GM12891 (cell line): ENCODE measurements around the gene KCNK3.
A peak's percentile ranks its signal among the peaks of the same experiment; 100 is the strongest.
"Not testable (repeated sequence)": the region's sequence is repeated elsewhere in the genome, so short reads cannot be mapped to it uniquely, and the experiment has no call there.

Experiments
- DNase-seq: peaks from one replicate; pipeline ENCODE4 v3.0.0; 2011; ENCODE audit warnings: low spot score; ENCODE audit not compliant: insufficient read length
- FAIRE-seq: peaks from 2 replicates; lab custom pipeline; 2011; peaks lifted over from hg19 to GRCh38; lab: Jason Lieb, UNC
- PAX5 ChIP-seq: IDR thresholded peaks from 2 replicates; pipeline ENCODE4 v1.6.1; 2011; ENCODE audit warnings: low read length, moderate library complexity, mild to moderate bottlenecking; ENCODE audit not compliant: insufficient read depth, severe bottlenecking
- POLR2A ChIP-seq: IDR thresholded peaks from 2 replicates; pipeline ENCODE4 v1.6.1; 2011; ENCODE audit warnings: low read depth, low read length, control low read depth
- POLR2AphosphoS5 ChIP-seq: IDR thresholded peaks from 2 replicates; pipeline ENCODE4 v1.6.1; 2011; ENCODE audit warnings: low read depth, low read length, control low read depth
- POU2F2 ChIP-seq: IDR thresholded peaks from 2 replicates; pipeline ENCODE4 v1.6.1; 2011; ENCODE audit warnings: low read depth, mild to moderate bottlenecking, control low read depth, low read length, moderate library complexity
- SPI1 ChIP-seq: IDR thresholded peaks from 2 replicates; pipeline ENCODE4 v1.6.1; 2011; ENCODE audit warnings: low read depth, low read length, control low read depth
- TAF1 ChIP-seq: IDR thresholded peaks from 2 replicates; pipeline ENCODE4 v1.6.1; 2011; ENCODE audit warnings: low read depth, low read length, control low read depth

The KCNK3 gene

DNA sequence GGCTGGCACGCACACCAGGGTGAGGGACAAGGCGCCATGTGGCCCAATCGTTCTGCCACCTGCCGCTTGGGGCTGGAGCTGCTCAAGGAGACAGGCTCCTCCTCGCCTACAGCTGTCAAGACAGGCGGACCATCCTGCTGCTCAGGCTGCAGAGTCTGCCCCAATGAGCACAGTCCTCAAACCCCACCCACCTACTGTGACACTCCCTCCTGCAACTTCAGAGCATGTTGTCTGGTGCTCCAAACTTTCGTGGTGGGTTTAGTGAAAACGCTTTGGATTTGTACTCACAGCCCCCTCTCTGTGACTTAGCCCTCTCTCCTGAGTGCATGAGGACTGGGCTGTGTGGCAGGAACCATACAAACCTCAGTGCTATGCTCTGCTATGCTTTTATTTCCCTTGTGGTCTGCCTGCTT lies 48.4 kb downstream of the KCNK3 start:
- no peak for DNase-seq
- peak; percentile 51 for FAIRE-seq
- TF ChIP-seq TAF1 (no peak), POLR2AphosphoS5 (no peak), PAX5 (no peak), POU2F2 (no peak)

DNA sequence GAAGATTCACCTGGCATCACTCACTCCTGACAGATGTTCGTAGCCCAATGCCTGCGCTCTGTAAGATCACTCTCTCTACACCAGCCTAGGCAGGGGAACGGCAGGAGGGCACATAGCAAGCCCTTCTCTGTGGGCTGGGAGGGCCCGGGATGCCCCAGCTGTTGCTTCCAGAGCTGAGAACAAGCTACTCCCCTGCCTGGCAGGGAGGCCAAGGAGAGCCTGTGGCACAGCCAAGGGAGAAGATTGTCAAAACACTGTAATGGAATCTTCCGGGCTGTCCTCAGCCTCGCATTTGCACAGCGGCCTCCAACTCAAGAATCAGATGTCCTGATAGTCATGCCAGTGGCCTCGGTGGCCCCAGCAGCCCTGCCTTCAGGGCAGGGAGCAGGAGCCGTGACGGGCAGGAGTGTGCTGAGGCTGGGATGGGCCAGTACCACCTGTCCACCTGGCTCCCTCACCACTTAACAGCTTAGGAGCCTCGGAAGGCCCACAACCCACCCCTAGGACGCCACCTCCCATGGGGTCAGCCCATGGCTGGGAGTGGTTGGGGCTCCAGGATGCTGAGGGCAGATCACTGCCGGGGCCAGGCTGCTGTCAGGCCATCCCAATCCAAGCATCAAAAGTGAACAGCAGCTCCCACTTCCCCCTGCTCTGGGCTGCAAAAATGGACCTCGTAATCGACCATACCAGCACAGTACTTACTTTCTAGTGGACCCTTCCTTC lies 49.7 kb downstream of the KCNK3 start:
- TF ChIP-seq TAF1: no peak
- no peak for TF ChIP-seq POU2F2
- TF ChIP-seq PAX5: no peak
- TF ChIP-seq POLR2A: no peak
- TF ChIP-seq POLR2AphosphoS5: no peak
- no peak for TF ChIP-seq SPI1
- no peak for DNase-seq
- no peak for FAIRE-seq

DNA sequence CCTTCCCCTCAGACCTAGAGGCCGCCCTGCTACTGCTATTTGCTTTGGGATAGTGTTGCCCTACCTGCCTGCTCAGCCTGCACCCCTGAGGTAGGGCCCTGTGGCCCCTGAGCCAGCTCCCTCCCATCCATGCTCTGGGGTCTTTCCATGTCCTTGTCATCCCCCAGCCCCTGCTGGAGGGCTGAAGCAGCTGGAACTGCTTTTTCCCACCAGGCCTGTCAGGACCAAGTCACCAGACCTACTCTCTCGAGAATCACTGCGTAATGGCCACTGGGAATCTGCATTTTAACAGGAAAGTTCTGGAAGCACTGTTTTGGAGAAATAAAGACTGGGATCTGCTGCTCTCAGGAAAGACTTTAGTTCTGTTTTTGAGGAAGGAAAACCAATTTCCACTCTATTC lies 51.3 kb downstream of the KCNK3 start:
- FAIRE-seq (no peak), DNase-seq (no peak)
- no peak for TF ChIP-seq SPI1

DNA sequence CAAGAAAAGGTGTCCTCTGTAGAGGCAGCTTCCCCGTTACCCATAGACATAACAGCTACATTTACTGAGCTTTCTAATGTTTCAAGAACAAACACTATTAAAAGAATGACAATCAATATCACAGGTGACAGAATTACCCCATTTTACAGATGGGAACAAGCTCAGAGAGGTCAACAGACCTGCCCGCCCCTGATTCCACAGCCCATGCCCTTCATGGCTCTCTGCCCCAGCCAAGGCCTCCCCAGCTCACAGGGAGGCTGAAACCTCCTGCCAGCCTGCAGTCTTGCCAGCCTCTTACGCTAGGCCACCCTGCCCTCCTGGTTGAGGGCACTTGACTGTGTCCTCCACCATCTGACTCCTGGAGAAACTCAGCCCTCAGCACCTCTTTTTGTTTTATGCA lies 52.4 kb downstream of the KCNK3 start:
- FAIRE-seq (no peak), DNase-seq (no peak)
- TF ChIP-seq SPI1 (no peak), POU2F2 (no peak), TAF1 (no peak), POLR2AphosphoS5 (no peak), POLR2A (no peak), PAX5 (no peak)

DNA sequence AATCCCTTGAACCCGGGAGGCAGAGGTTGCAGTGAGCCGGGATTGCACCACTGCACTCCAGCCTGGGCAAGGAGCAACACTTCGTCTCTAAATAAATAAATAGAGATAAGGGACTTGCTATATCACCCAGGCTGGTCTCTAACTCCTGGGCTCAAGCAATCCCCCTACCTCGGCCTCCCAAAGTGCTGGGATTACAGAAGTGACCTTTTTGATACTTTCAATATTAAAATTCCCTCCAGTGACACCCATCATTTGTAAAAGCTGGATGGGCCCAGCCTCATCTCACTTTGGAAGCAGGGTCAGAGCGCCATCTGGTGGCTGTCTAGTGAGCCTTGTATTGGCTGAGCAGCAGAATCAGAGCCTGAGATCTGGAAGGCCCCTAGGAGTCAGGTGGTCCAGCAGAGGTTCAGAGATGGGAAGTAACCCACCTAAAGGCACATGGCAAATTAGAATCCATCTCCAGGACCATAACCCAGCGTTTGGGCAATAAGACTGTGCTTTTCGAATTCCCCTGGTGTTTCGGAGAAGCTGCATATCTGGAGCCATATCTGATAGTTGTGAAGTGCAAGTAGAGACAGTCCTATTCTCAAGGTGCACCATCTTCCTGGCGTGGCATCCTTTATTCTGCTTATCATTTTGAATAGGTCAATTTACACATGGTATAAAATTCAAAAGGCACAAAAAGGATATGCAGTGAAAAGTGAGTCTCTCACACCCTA lies 53.2 kb downstream of the KCNK3 start:
- FAIRE-seq: peak; percentile 63
- TF ChIP-seq POLR2AphosphoS5 (no peak), SPI1 (no peak), POU2F2 (no peak), POLR2A (no peak)

DNA sequence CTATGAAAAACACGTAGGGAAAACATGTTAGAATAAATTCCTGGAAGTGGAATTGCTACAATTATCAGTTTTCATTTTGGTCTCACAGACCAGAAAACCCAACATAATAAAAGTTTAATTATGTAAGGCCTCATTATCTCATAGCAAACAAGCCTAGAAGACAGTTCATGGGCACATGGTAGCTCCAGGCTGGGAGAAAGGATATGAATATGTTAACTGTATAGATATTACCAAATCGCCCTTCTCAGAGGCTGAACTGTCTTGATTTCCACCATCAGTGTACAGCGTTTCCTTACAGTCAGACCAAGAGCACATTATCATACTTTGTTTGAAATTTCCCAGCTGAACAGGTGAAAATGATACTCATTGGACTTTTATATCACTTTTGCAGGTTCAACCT lies 54.4 kb downstream of the KCNK3 start:
- TF ChIP-seq SPI1 (no peak), POU2F2 (no peak), TAF1 (no peak), POLR2A (no peak), PAX5 (no peak), POLR2AphosphoS5 (no peak)
- DNase-seq (no peak), FAIRE-seq (no peak)

More for the DNA sequence above, 53.2 kb downstream of the KCNK3 start:
- DNase-seq: peak; percentile 57

DNA sequence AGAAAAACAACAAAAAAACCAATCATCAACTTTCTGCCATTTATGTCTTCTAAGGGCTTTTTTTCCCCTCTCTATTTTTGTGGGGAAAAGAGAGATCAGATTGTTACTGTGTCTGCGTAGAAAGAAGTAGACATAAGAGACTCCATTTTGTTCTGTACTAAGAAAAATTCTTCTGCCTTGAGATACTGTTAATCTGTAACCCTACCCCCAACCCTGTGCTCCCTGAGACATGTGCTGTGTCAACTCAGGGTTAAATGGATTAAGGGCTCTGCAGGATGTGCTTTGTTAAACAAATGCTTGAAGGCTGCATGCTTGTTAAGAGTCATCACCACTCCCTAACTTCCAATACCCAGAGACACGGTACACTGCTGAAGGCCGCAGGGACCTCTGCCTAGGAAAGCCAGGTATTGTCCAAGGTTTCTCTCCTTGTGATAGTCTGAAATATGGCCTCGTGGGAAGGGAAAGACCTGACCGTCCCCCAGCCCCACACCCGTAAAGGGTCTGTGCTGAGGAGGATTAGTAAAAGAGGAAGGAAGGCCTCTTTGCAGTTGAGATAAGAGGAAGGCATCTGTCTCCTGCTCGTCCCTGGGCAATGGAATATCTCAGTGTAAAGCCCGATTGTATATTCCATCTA lies 57.4 kb downstream of the KCNK3 start:
- DNase-seq, FAIRE-seq: not testable (repeated sequence)

DNA sequence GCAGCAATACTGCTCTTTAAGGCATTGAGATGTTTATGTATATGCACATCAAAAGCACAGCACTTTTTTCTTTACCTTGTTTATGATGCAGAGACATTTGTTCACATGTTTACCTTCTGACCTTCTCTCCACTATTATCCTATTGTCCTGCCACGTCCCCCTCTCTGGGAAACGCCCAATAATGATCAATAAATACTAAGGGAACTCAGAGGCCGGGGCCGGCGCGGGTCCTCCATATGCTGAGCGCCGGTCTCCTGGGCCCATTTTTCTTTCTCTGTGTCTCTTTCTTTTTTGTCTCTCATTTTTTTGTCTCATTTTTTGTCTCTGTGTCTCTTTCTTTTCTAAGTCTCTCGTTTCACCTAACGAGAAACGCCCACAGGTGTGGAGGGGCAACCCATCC lies 57.9 kb downstream of the KCNK3 start:
- not testable (repeated sequence) for DNase-seq, FAIRE-seq

DNA sequence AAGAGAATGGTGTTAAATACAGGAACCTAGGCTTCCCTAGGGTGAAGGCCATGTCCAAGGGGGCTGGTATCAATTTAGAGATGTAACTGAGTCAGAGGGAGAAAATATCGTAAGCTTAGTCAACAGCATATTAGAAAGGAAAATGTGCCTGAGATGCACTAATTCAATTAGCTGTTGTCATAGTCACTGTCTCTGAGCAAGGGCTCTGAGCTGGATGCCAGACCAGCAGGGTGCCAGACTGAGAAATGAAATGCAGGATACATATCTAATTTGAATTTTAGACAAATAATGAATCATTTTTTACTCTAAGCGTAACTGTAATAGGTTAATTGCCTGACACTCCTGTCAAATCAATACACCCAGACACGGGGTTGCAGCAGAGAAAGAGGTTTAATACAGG lies 60.1 kb downstream of the KCNK3 start:
- DNase-seq (no peak), FAIRE-seq (no peak)

DNA sequence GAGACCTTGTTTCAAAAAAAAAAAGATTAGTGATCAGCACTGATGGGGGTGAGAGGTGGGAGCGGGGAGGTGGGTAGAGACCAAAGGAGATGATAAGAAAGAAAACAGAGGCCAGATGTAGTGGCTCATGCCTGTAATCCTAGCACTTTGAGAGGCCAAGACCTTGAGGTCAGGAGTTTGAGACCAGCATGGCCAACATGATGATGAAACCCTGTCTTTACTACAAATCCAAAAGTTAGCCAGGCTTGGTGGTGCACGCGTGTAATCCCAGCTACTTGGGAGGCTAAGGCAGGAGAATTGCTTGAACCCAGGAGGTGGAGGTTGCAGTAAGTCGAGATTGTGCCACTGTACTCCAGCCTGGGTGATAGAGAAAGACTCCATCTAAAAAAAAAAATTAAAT lies 62.0 kb downstream of the KCNK3 start:
- DNase-seq (no peak), FAIRE-seq (no peak)
- no peak for TF ChIP-seq SPI1

More for the DNA sequence above, 60.1 kb downstream of the KCNK3 start:
- TF ChIP-seq PAX5: no peak
- no peak for TF ChIP-seq SPI1
- no peak for TF ChIP-seq TAF1
- no peak for TF ChIP-seq POLR2AphosphoS5
- TF ChIP-seq POLR2A: no peak
- TF ChIP-seq POU2F2: no peak
